Thymus (tissue), 14 donors: ENCODE measurements around the gene SMARCC1. TPM values are rescaled to one million over a fixed set of nuclear protein-coding genes. Genes with fewer than 3 reads are reported as not detected.
"Not testable (repeated sequence)": the region's sequence is repeated elsewhere in the genome, so short reads cannot be mapped to it uniquely, and the experiment has no call there.

Experiments used
- DNase-seq, 9 donors: peaks; one replicate each; pipeline ENCODE4 v3.0.0-alpha.2; 2013; ENCODE audit warnings: low spot score in 9 of 9, low read depth in 6 of 9, missing footprints in 1 of 9
- H3K27ac ChIP-seq, 2 donors: one replicate each; pipeline ENCODE4 v1.5.1; 2013; ENCODE audit warnings: control low read depth in 1 of 2, low read depth in 1 of 2, low read length in 1 of 2, mild to moderate bottlenecking in 1 of 2, moderate library complexity in 1 of 2
- H3K27me3 ChIP-seq, 2 donors: one replicate each; pipeline ENCODE4 v1.5.1; 2013; ENCODE audit warnings: low read length in 1 of 2; ENCODE audit not compliant: control insufficient read depth in 2 of 2, insufficient read depth in 1 of 2
- H3K36me3 ChIP-seq, 2 donors: one replicate each; pipeline ENCODE4 v1.5.1; 2013; ENCODE audit warnings: low read length in 1 of 2, mild to moderate bottlenecking in 1 of 2, moderate library complexity in 1 of 2; ENCODE audit not compliant: control insufficient read depth in 2 of 2, insufficient read depth in 2 of 2
- H3K4me1 ChIP-seq, 2 donors: one replicate each; pipeline ENCODE4 v1.5.1; 2013; ENCODE audit warnings: low read length in 2 of 2; ENCODE audit not compliant: control insufficient read depth in 2 of 2, insufficient read depth in 2 of 2
- H3K4me3 ChIP-seq, 2 donors: one replicate each; pipeline ENCODE4 v1.5.1; 2013; ENCODE audit warnings: low read length in 2 of 2, control low read depth in 1 of 2, mild to moderate bottlenecking in 1 of 2
- H3K9me3 ChIP-seq, 2 donors: one replicate each; pipeline ENCODE4 v1.5.1; 2013; ENCODE audit warnings: low read length in 1 of 2, mild to moderate bottlenecking in 1 of 2; ENCODE audit not compliant: control insufficient read depth in 2 of 2, insufficient read depth in 1 of 2
- WGBS: extraction: QIAGEN DNeasy Blood & Tissue Kit; methylation state at CpG from one replicate; pipeline ENCODE4 v1.1.7; 2013; 5-methylcytosine and 5-hydroxymethylcytosine counted together
- long read RNA-seq, 10 donors: transcript quantifications; one replicate each; lab custom pipeline, GENCODE V29; 2026
- polyA plus RNA-seq: library from polyadenylated mRNA; stranded (reverse); fragments of 200-250 nt; gene quantifications from one replicate; pipeline ENCODE4 v1.2.3, GENCODE V29; 2013
- total RNA-seq: library from RNA; stranded (reverse); fragments of 120-200 nt; gene quantifications from one replicate; pipeline ENCODE4 v1.2.4, GENCODE V29; 2013
- donor health status: healthy.

Gene SMARCC1
- total RNA-seq (35.6 TPM), polyA plus RNA-seq (19.9 TPM)
- long read RNA-seq, donor 1: 0 reads
- long read RNA-seq, donor 2, full-length matches to known transcripts: 3 of 84 reads
- long read RNA-seq, donor 2, partial matches to known transcripts: 81 of 84 reads
- long read RNA-seq, donor 2, other reads (novel, unspliced or antisense): 0 of 84 reads
- long read RNA-seq, donor 3, full-length matches to known transcripts: 2 of 10 reads
- long read RNA-seq, donor 3, partial matches to known transcripts: 8 of 10 reads
- long read RNA-seq, donor 3, other reads (novel, unspliced or antisense): 0 of 10 reads
- long read RNA-seq, donor 4, full-length matches to known transcripts: 2 of 7 reads
- long read RNA-seq, donor 4, partial matches to known transcripts: 5 of 7 reads
- long read RNA-seq, donor 4, other reads (novel, unspliced or antisense): 0 of 7 reads
- long read RNA-seq, donor 5, full-length matches to known transcripts: 2 of 16 reads
- long read RNA-seq, donor 5, partial matches to known transcripts: 14 of 16 reads
- long read RNA-seq, donor 5, other reads (novel, unspliced or antisense): 0 of 16 reads
- long read RNA-seq, donor 6, full-length matches to known transcripts: 3 of 20 reads
- long read RNA-seq, donor 6, partial matches to known transcripts: 17 of 20 reads
- long read RNA-seq, donor 6, other reads (novel, unspliced or antisense): 0 of 20 reads
- long read RNA-seq, donor 7, partial matches to known transcripts: 25 of 25 reads
- long read RNA-seq, donor 7, other reads (novel, unspliced or antisense): 0 of 25 reads
- long read RNA-seq, donor 8: 0 reads
- long read RNA-seq, donor 9, full-length matches to known transcripts: 1 of 11 reads
- long read RNA-seq, donor 9, partial matches to known transcripts: 10 of 11 reads
- long read RNA-seq, donor 9, other reads (novel, unspliced or antisense): 0 of 11 reads
- long read RNA-seq, donor 10, full-length matches to known transcripts: 1 of 12 reads
- long read RNA-seq, donor 10, partial matches to known transcripts: 11 of 12 reads
- long read RNA-seq, donor 10, other reads (novel, unspliced or antisense): 0 of 12 reads

GRCh38 chr3:47781685-47782445, at the start of gene SMARCC1:
Gene SMARCC1, minus strand, starts transcription at chr3:47781893. Its CDS starts 96 bp downstream, at chr3:47781797.
- H3K4me3 ChIP-seq: peak within 1 kb of the TSS; percentile 75 to 79
- WGBS: under 1% methylated on average over 79 of the region's 79 CpGs
- DNase-seq: peak; percentile 92 to 99 (median 96)
- no peaks in the 10 kb centered on the region for H3K27me3 ChIP-seq
- H3K4me1 ChIP-seq: peaks cover 9 to 18% of the 10 kb centered on the region in 2 donors
- H3K9me3 ChIP-seq: no peaks in the 10 kb centered on the region
- H3K27ac ChIP-seq: peak within 1 kb of the TSS; percentile 96 to 97
- H3K36me3 ChIP-seq: peaks cover 0 to 9% of the 10 kb centered on the region in 2 donors

- H3K27me3 ChIP-seq, H3K9me3 ChIP-seq, H3K27ac ChIP-seq, DNase-seq, H3K4me3 ChIP-seq: not testable (repeated sequence)
- peaks cover 62 to 78% of the 10 kb centered on the region in 2 donors for H3K36me3 ChIP-seq
- WGBS: 53% methylated on average over 9 of the region's 9 CpGs
- H3K4me1 ChIP-seq: peaks cover 8 to 18% of the 10 kb centered on the region in 2 donors
These were observed 47.8 kb upstream of the SMARCC1 start for GRCh38 chr3:47829482-47829881.

- WGBS: 38% methylated on average over 7 of the region's 7 CpGs
- Histone ChIP-seq H3K27me3 (no peaks in the 10 kb centered on the region), H3K4me3 (peak overlapping the region; percentile 81 to 90), H3K4me1 (peaks cover 8 to 22% of the 10 kb centered on the region in 2 donors), H3K27ac (peak overlapping the region in 1 of 2 donors; percentile 57), H3K36me3 (peaks cover 35 to 46% of the 10 kb centered on the region in 2 donors), H3K9me3 (no peaks in the 10 kb centered on the region)
- DNase-seq: no peak
These were observed 43.9 kb upstream of the SMARCC1 start for GRCh38 chr3:47825590-47825989.

- peak in 7 of 9 donors; percentile 57 to 87 (median 70) for DNase-seq
- H3K4me1 ChIP-seq: peaks cover 8 to 22% of the 10 kb centered on the region in 2 donors
- H3K4me3 ChIP-seq: peak overlapping the region; percentile 81 to 90
- no peaks in the 10 kb centered on the region for H3K27me3 ChIP-seq
- no peaks in the 10 kb centered on the region for H3K9me3 ChIP-seq
- H3K36me3 ChIP-seq: peaks cover 36 to 41% of the 10 kb centered on the region in 2 donors
- 6% methylated on average over 77 of the region's 77 CpGs for WGBS
- peak overlapping the region; percentile 54 to 57 for H3K27ac ChIP-seq
These were observed 43.1 kb upstream of the SMARCC1 start for GRCh38 chr3:47824541-47825473.

- no peaks in the 10 kb centered on the region for H3K4me1 ChIP-seq
- H3K27me3 ChIP-seq: no peaks in the 10 kb centered on the region
- 99% methylated on average over 7 of the region's 7 CpGs for WGBS
- no peak for DNase-seq
- H3K36me3 ChIP-seq: peaks cover 51 to 57% of the 10 kb centered on the region in 2 donors
- no peak overlapping the region for H3K4me3 ChIP-seq
- H3K9me3 ChIP-seq: no peaks in the 10 kb centered on the region
- no peak overlapping the region for H3K27ac ChIP-seq
These were observed 35.9 kb upstream of the SMARCC1 start for GRCh38 chr3:47817609-47818008.

- no peaks in the 10 kb centered on the region for H3K9me3 ChIP-seq
- peaks cover 48 to 63% of the 10 kb centered on the region in 2 donors for H3K36me3 ChIP-seq
- H3K27me3 ChIP-seq: no peaks in the 10 kb centered on the region
- no peak overlapping the region for H3K4me3 ChIP-seq
- no peak overlapping the region for H3K27ac ChIP-seq
- no peaks in the 10 kb centered on the region for H3K4me1 ChIP-seq
- no peak for DNase-seq
- 96% methylated on average over 8 of the region's 8 CpGs for WGBS
These were observed 32.0 kb upstream of the SMARCC1 start for GRCh38 chr3:47813551-47814177.

- H3K4me3 ChIP-seq: no peak overlapping the region
- no peak for DNase-seq
- H3K36me3 ChIP-seq: peaks cover 12 to 33% of the 10 kb centered on the region in 2 donors
- peaks cover 6 to 16% of the 10 kb centered on the region in 2 donors for H3K4me1 ChIP-seq
- no peaks in the 10 kb centered on the region for H3K27me3 ChIP-seq
- H3K9me3 ChIP-seq: no peaks in the 10 kb centered on the region
- 99% methylated on average over 1 of the region's 1 CpG for WGBS
- H3K27ac ChIP-seq: no peak overlapping the region
These were observed 22.9 kb upstream of the SMARCC1 start for GRCh38 chr3:47804577-47804976.
